ENCODE results near the gene ZBP1.

DNA sequence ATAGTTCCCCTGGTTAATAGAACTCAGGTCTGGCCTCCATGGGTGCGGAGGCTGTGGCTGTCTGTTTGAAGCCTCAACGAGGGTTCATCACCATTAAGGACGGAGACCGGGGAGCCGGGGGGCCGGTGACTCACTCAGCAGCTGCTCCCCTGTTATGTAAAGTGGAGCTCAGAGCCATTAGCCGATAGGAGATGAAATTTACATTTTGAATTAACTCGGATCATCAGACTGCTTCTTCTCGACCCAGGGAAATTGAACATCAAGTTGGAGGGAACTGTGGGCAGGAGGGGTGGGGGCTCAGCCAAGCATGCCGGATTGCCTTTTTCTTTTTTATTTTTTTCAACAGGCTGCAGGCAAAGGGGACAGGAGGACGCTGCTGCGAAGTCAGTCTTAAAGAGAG is 47.0 kb downstream of the ZBP1 start:
- no peak for TF ChIP-seq EZH2 (IDR thresholded peaks at IDR 0.05)
- TF ChIP-seq POLR2AphosphoS5 (IDR thresholded peaks at IDR 0.05; ENCODE audit: borderline replicate concordance, low read depth, low read length) = no peak
- no peak for TF ChIP-seq FOXP2 (optimal IDR thresholded peaks at IDR 0.05; ENCODE audit: control extremely low read depth, extremely low read length, insufficient read depth)

Data from SK-N-MC (cell line).